GM21423 (cell line): Measurements from ENCODE around the gene GK.
A peak's percentile ranks its signal among the peaks of the same experiment; 100 is the strongest.
"Not testable (repeated sequence)": the region's sequence is repeated elsewhere in the genome, so short reads cannot be mapped to it uniquely, and the experiment has no call there.

Experiments
- ATAC-seq: cut with Tn5 transposase; IDR thresholded peaks from one replicate; pipeline ENCODE4 v1.9.1; 2021; ENCODE audit warnings: mild to moderate bottlenecking, moderate library complexity; ENCODE audit not compliant: unreplicated experiment

Gene GK

GRCh38 chrX:30652527-30653414, 452 bp upstream of the GK start:
- ATAC-seq = peak; percentile 85

- not testable (repeated sequence) for ATAC-seq
Measured at GRCh38 chrX:30654386-30654785, 1.2 kb downstream of the GK start.

- ATAC-seq = no peak
Measured at GRCh38 chrX:30654989-30655607, 1.9 kb downstream of the GK start.

- no peak for ATAC-seq
Measured at GRCh38 chrX:30655991-30656390, 2.8 kb downstream of the GK start.

GRCh38 chrX:30657196-30658161, 4.3 kb downstream of the GK start:
- no peak for ATAC-seq

GRCh38 chrX:30659421-30659820, 6.2 kb downstream of the GK start:
- ATAC-seq = no peak

- no peak for ATAC-seq
Measured at GRCh38 chrX:30661228-30661627, 8.0 kb downstream of the GK start.

- no peak for ATAC-seq
Measured at GRCh38 chrX:30663322-30663721, 10.1 kb downstream of the GK start.

GRCh38 chrX:30665471-30665870, 12.2 kb downstream of the GK start:
- ATAC-seq = no peak

GRCh38 chrX:30666094-30666493, 12.9 kb downstream of the GK start:
- no peak for ATAC-seq

- no peak for ATAC-seq
Measured at GRCh38 chrX:30668581-30668980, 15.4 kb downstream of the GK start.

GRCh38 chrX:30671189-30671588, 18.0 kb downstream of the GK start:
- not testable (repeated sequence) for ATAC-seq

GRCh38 chrX:30673127-30673796, 20.0 kb downstream of the GK start:
- ATAC-seq = no peak

GRCh38 chrX:30673884-30674598, 20.8 kb downstream of the GK start:
- ATAC-seq = no peak

GRCh38 chrX:30674799-30675198, 21.6 kb downstream of the GK start:
- ATAC-seq = no peak

- ATAC-seq = no peak
Measured at GRCh38 chrX:30679369-30679768, 26.1 kb downstream of the GK start.

GRCh38 chrX:30680618-30681017, 27.4 kb downstream of the GK start:
- no peak for ATAC-seq

- ATAC-seq = no peak
Measured at GRCh38 chrX:30688641-30689040, 35.4 kb downstream of the GK start.

GRCh38 chrX:30689116-30689515, 35.9 kb downstream of the GK start:
- ATAC-seq = no peak

- no peak for ATAC-seq
Measured at GRCh38 chrX:30690330-30690729, 37.1 kb downstream of the GK start.
